NCI-H82 (cell line): ENCODE measurements around the gene PTDSS2.
"Not testable (repeated sequence)": the region's sequence is repeated elsewhere in the genome, so short reads cannot be mapped to it uniquely, and the experiment has no call there.

Experiments used
- DNase-seq: peaks from one replicate; lab custom pipeline; 2025; lab: John Stamatoyannopoulos, UW

PTDSS2 gene

DNA sequence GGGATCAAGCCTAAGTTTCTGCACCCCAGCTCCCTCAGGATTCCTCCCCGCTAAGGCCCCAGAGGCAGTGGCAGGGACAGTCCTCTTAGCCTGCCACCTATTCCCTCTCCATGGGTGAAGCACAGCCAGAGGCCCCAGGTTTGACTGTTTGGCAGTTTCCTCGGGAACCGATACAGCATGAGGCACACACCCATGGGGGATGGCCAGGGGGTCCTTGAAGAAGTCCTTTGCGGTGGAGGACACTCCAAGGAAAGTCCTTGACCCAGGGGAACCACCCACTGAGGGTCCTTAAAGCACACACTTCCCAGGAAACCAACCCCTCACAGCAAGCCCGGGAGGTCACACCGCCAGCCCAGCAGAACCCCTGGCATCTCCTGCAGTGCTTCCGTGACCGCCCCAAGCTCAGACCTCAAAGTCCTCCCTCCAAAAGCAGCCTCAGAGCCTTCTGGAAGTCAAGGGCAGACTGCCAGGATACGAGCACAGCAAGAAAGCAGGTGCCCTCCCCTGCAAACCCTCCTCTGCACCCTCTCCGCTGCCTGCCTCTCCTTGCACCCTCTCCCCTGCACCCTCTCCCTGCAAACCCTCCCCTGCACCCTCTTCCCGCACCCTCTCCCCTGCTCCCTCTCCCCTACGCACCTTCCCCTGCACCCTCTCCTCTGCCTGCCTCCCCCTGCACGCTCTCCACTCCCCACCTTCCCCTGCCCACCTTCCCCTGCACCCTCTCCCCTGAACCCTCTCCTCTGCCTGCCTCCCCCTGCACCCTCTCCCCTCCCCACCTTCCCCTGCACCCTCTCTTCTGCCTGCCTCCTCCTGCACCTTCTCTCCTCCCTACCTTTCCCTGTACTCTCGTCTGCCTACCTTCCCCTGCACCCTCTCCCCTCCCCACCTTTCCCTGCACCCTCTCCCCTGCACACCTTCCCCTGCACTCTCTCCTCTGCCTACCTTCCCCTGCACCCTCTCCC lies 36.7 kb upstream of the PTDSS2 start:
- DNase-seq = no peak

DNA sequence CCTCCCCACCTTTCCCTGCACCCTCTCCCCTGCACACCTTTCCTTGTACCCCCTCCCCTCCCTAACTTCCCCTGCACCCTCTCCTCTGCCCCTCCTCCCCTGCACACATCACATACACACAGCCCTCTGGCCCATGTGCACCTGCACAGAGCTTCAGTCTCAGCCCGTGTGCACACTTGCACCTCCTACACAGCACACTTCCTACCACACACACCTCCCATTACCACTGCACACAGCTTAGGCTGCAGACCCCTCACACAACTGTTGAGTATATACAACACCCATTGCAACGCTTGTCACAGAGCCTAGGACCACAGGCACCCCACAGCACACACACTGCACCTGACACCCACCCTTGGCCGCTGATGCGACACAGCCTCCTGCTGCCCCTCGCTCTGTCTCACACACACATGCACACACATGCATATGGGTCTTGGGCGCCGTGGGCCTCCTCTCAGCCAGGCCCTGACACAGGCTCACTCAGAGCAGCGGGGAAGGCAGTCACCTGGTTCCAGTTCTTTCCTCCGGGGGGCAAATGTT lies 35.7 kb upstream of the PTDSS2 start:
- no peak for DNase-seq

DNA sequence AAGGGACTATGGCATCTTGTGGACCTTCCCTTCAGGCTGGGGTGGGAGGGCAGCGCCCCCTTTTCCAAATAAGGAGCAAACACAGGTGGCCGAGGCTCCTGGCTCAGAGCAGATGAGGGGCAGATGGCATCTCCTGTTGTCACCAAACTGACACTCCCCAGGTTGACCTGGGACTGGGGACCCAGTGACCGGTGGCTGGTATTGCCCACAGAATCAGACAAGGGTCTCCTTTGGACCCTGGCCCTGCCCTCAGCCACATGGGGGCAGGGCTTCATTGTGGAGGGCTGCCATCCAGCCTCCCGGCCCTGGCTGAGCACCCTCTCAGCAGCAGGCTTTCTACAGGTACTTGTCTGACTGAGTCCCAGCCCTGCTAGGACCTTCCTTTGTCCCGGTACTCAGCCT lies 34.4 kb upstream of the PTDSS2 start:
- no peak for DNase-seq

DNA sequence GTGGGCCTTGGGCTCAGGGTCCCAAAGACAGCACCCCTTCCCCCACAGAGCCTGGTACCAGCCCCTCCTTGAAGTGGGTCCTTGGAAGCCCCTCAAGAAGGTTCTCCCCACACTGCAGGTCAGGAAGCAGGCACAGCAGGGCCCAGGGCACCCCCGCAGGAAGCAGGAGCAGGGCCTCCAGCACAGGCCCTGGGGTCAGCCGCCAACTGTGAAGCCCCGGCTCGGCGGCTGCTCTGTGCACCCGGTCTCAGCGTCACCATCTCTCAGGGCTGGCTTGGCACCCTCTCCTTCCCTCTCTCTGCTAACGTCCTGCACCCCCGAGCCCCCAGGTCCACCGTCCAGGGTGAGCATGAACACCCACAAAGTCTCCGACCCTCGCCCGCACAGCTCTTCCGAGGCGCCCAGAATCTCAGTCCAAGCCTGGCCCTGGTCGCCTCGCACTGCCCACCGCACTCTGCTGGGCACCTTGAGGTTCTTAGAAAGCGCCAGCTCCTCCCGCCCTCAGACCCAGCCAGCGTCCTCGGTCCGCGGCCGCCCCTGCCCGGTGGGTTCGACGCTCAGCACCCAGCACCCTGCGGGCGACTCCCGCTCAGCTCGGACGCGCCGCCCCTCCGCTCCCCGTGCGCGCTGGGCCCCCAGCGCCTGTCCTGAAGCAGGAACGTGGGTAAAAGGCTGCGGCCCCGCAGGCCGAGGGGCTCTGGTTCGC lies 33.9 kb upstream of the PTDSS2 start:
- DNase-seq = no peak

DNA sequence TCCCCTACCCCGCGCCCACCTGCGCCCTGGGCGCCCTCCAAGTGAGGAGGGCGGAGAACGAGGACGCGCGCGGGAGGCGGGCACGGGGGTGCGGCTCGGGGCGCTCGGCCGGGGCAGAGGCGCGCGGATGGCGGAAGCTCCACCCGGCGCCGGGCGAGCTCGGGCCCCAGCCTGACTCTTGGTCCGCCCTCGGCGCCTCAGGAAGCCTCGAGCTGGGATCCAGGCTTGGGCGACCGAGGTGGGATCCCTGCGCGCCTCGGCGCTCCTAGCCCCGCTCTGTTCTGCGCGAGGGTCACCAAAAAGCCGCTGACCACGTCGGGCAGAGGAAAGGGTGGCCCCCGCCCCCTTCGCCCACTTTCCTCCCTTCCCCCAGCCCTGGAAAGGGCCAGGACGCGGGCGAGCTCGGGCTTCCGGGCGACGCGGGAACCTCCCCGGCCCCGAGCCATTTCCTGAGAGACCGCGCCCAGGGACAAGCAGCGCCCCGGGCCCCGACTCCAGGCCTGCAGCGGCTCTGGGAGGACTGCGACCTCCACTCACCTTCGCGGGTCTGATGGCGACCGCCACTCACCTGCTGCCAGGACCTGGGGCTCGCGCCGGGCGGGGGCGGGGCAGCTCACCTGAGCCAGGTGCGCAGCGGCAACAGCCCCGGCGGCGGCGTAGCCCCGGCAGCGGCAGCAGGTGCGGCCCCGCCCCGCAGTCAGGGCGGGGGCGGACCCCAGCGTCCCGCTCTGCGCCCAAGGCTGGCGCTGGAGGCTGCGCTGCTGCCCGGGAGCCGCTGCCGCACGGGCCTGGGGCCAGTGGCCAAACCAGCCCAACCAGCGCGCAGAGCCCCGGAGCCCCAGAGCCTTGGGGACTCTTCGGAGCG lies 33.1 kb upstream of the PTDSS2 start:
- no peak for DNase-seq

DNA sequence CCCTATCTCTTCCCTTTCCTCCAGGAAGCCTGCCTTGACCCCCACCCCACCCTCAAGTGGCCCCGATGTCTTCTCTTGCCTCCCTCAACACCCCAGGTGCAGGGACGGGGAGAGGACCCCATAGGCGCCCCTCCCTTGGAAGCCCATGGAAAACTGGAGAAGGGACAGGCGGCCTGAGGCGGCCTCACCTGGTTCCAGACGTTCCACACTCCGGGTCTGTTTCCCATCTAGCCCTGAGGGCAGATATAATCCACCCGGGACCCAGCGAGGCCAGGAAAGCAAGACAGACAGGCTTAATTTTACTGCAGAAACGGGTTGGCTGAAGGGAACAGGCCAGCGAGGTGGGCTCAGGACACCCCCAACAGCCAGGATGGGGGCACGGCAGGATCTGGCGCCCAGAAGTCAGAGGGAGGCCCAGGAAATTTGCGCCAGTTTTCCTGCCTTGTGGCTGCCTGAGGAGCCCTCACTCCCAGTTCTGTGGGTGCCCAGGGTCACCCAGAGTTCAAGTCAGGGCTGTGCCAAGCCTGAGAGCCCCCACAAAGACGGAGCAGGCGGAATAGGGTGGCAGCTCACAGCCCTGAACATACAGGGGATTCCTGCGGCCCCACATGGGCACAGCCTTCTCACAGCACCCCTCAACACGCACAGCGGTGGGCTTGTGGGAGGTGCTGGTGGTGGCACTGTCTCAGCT lies 32.3 kb upstream of the PTDSS2 start:
- no peak for DNase-seq

DNA sequence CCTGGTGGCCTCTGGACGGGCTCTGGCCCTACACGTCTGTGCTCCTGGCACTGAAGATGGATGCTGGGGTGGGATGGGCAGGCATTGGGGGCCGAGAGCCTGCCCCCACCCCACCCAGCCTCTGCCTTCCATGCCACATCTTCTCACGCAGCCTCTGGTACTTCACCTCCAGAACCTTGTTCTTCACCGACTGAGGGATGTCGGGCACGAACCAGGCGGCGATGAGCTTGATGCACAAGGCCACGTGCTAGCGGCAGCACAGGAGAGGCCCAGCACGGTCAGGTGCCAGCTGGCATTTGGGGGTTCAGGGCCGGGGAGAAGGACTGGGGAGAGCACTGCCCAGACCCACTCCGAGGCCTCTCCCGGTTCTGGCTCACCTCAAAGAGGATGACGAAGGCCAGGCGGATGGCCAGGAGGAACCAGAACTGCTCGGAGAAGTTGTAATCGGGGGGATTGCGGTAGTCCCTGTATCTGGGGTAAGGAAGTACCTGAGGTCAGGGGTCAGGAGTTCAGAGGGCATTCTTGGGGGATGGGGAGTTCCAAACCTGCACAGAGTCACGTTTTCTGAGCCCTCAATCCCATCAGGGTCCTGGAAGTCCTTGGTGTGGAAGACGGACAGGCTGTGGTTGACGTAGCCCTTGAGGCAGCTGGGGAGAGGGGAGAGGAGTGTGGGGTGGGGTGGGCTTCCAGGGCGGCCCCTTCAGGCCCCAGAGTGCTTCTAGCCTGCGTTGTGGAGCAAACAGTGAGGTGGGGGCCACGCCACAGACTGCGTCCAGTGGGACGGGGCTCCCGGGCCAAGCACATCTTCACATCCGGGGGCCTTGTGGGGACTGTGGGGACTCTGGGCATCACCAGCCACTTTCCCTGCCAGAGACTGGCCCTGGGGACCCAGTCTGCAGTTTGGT lies 31.5 kb upstream of the PTDSS2 start:
- no peak for DNase-seq

DNA sequence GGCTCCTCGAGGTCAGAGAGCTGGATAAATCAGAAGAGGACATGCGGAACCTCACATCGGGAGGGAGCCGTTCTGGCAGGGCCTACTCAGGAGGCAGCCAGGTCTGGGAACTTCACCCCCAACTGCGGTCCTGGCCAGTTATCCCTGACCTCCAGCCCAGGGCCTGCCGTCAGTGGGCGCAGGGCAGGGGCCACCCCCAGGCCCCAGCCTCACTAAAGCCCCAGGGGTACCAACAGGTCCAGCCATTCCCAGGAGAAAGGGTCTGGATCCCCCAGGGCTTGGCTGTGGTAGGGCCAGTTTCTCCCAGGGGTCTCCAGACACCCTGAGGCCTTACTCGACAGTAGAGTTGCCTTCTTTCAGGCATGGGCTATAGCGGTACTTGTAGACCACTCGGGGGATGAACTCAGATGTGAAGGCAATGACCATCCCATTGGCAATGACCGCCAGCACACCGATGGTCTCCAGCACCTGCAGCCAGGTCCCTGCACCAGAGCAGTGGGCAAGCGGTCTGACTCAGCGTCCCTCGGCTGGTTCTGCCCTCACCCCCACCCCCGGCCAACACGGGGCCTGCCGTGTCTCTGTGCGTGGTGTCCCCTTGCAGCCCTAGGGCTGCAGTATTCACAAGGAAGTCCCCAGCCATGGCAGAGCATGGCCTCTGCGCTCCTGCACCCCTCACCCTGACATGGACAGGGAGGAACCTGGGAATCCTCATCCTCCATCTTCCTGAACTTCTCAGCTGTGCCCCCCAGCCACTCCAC lies 30.7 kb upstream of the PTDSS2 start:
- no peak for DNase-seq

DNA sequence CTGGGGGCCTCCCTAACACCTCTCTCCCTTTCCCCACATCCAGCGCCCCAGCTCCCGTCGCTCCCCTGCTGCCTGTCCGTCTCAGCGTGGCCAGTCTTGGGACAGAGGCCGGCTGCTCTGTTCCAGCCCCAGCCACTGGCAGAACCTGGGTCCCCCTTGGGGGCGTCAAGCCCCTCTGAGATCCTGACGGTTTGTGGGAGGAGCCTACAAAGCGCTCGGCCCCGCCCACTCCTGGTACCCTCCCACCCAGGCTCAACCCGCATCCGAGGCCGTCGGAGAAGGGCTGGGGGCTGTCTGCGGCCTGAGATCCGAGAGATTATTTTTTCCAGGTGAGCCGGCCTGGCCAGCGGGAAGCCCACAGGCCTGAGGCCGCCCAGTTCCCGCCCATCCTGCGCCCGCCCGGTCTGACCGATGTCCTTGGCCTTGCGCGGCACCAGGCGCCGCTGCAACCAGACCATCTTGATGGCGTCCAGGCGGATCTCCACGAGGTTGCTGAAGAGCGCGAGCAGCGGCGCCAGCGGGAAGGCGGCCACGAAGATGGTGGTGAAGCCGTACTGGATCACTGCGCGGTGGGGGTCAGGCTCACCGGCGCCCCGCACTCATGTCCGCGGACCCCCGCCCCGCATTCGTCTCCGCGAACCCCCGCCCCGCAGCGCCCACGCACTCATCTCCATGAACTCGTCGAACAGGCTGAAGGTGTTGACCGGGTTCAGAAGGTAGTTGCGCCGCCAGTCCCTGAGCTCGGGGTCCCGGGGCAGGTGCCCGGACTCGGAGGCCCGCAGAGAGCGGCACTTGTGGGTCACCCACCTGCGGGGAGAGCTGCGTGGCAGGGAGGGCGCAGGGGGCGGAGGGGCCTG lies 29.8 kb upstream of the PTDSS2 start:
- DNase-seq = no peak

DNA sequence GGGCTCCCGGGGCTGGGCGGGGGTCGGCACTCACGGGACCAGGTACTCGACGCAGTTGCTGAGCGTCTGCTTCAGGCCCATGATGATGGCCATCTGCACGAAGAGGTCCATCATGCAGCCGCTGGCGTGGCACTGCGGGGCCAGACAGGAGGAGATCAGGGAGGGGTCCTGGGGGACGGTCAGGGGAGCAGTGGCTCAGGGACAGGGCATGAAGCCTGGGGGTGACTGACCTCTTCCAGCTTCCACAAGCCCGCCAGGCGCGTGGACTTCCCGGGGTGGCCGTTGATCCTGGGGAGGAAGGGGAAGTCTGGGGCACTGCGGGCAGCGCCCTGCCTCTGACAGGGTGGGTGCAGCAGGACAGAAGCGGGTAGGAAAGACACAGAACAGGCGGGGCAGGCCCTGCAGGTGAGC lies 29.2 kb upstream of the PTDSS2 start:
- DNase-seq = no peak

DNA sequence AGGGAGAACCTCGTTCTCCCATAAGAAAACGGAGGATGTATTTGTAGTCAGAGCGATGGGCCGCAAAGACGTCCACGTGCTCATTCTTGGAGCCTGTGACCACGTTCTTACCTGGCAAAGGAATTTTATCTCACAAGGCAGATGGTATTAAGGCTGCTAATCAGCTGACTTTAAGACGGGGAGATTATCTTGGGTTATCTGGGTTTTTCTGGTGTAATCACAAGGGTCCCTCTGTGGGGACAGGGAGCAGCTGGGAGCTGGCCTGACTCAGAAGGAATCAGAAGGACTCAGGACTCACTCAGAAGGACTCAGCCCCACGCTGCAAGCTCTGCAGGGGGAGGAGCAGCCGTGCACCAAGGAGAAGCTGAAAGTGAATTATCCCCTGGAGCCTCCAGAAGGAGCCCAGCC lies 27.8 kb upstream of the PTDSS2 start:
- DNase-seq = peak; percentile 88

DNA sequence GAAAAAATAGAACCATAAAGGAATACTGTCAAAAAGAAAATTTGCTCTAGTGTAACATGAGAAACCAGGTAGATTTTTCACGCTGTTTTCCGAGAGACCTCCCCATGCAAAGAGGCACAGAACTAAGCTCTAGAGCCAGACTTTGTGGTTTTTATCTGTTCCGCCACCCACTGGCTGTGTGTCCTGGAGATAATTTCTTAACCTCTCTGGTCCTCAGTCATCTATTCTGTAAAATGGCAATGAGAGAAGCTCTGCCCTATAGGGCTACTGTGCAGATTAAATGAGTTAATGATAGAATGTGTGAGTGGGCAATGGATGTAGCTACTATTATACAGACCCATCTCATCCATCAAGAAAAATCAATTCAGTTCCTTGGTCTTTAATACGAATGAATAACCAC lies 25.8 kb upstream of the PTDSS2 start:
- DNase-seq = no peak

DNA sequence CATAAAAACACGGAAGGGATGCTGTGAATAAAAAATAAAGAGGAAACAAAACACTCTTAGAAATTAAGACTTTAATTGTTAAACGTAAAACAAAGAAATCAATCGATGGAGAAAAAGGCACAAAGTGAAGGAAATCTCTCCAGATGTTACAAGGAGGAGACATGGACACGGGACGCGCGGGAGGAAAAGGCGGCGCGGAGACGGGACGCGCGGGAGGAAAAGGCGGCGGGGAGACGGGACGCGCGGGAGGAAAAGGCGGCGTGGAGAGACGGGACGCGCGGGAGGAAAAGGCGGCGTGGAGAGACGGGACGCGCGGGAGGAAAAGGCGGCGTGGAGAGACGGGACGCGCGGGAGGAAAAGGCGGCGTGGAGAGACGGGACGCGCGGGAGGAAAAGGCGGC lies 25.3 kb upstream of the PTDSS2 start:
- not testable (repeated sequence) for DNase-seq

DNA sequence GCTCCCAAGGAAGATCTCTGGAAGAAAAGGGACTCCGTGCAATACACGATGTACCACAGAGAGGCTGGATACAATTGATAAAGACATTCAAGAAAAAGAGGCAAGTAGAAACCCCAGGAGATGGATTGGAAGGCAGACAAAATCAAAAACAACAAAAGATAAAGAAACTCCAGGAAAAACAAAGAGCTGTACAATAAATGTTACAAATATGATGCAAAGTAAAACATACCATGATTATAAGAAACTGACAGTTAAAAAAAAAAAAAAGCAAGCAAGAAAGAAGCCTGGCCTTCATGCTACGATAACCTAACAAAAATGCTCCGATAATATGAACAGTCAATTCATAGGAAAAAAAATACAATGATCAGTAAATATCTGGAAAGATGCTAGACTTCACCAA lies 24.8 kb upstream of the PTDSS2 start:
- DNase-seq = no peak

DNA sequence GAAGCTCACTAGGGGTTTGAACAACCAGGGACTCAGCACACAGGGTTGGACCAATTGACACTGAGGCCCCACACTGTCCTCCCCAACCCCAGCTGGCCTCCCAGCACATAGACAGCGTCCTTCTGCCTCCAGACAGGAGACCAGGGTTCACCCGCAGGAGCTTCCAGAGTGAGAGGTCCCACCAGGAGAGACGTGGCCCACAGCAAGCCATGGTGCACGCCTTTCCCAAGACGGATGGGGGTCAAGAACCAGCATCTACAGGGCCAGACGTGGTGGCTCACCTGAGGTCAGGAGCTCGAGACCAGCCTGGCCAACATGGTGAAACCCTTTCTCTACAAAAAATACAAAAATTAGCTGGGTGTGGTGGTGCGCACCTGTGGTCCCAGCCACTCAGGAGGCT lies 23.2 kb upstream of the PTDSS2 start:
- no peak for DNase-seq

DNA sequence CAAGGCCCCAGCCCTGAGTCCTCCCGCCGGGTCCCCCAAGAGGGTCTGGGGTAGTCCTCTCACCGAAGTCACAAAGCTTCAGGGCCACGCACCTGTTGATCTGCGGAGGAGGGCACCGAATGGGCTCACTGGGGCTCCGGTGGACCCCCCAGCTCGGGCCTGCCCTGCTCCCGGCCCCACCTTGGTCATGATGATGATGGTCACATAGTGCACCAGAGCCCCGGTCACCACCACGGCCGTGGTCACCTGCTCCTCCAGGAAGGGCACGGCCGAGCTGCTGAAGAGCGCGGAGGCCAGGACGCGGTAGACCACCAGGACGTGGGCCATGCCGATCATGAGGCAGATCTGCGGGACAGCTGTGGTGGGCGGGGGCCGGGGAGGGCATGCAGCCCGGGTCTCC lies 21.8 kb upstream of the PTDSS2 start:
- DNase-seq = no peak

DNA sequence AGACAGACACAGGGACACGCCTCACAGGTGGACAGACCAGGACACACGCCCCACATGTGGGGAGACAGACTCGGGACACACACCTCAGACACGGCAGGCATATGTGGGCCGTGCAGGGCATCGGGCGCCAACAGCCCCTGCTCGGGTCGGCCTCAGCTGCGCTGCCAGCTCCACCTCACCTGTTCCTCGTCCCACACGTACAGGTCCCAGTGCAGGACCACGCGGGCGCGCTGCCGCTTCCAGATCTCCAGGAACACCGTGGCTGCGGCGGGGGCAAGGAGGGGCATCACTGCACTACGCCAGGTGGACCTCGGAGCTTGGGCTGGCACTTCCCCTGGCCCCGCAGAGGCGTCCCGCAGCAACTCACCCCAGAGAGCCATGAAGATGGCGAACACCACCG lies 20.7 kb upstream of the PTDSS2 start:
- no peak for DNase-seq

DNA sequence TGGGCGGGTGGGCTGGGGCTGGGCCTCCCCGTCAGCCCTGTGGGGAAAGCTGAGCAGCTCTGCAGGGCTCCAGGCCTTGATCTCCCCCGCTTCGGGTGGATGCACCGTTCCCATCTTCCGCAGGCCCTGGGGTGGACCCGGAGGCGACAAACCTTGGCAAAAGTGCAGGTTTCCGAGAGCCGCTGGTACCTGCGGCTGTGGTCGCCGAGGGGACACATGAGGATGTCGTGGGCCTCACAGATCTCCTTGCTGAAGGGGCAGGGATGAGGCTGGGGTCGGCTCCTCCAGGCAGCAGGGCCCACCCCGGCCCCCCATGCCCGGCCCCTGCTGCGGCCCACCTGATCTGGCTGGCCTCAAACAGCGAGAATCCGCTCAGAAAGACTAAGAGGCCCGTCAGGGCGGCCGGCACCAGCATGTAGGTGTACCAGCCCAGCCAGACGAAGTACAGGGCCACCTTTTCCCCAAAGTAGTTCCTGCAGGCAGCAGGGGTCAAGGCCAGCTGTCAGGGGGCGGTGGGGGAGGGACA lies 20.1 kb upstream of the PTDSS2 start:
- no peak for DNase-seq
